Muscle layer of duodenum (tissue), 2 donors: Measurements from ENCODE around the gene INTS1.

Source experiments
- H3K27ac ChIP-seq: one replicate; pipeline ENCODE4 v1.7.0; 2013; ENCODE audit warnings: mild to moderate bottlenecking, low read length
- H3K27me3 ChIP-seq: one replicate; pipeline ENCODE4 v1.7.0; 2013; ENCODE audit warnings: low read depth, mild to moderate bottlenecking, control low read depth, low read length
- H3K36me3 ChIP-seq, 2 donors: one replicate each; pipeline ENCODE4 v1.7.0; 2013; ENCODE audit warnings: low read length in 2 of 2, control low read depth in 1 of 2, mild to moderate bottlenecking in 1 of 2; ENCODE audit not compliant: insufficient read depth in 2 of 2, control insufficient read depth in 1 of 2
- H3K4me1 ChIP-seq, 2 donors: one replicate each; pipeline ENCODE4 v1.7.0; 2013; ENCODE audit warnings: low read length in 2 of 2, mild to moderate bottlenecking in 2 of 2, control low read depth in 1 of 2, moderate library complexity in 1 of 2; ENCODE audit not compliant: insufficient read depth in 2 of 2, control insufficient read depth in 1 of 2
- H3K4me3 ChIP-seq, 2 donors: one replicate each; pipeline ENCODE4 v1.7.0; 2013; ENCODE audit warnings: low read length in 2 of 2, low read depth in 1 of 2, mild to moderate bottlenecking in 1 of 2
- H3K9me3 ChIP-seq, 2 donors: one replicate each; pipeline ENCODE4 v1.7.0; 2013; ENCODE audit warnings: low read length in 2 of 2, control low read depth in 1 of 2, mild to moderate bottlenecking in 1 of 2; ENCODE audit not compliant: control insufficient read depth in 1 of 2
- donor health status: healthy.

The INTS1 gene

DNA sequence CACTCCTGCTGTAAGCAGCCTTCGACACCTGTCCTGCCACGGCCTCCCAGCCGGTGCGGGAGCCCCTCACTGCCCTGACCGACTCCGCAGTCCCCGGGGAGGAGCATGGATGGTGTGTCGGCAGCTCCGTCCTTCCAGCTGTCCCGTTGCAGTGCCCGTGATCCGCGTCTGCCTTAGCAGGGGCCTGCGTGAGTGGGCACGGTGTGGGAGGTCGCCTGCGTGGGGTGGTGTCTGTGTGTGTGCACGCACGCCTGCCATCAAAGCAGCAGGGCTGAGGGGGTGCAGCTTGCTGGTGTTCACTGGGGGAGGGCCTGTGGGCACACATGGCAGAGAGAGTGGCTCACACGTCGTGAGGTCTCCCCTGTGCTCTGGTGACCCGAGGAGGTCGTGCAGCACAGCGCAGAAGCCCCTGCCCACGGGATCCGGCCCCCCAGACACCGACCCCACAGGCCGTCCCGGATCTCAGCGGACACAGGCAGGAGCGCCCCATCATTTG, 36.6 kb upstream of the INTS1 start:
- H3K27ac ChIP-seq, result no peak overlapping the region
- no peaks in the 10 kb centered on the region for H3K9me3 ChIP-seq
- H3K27me3 ChIP-seq, result no peaks in the 10 kb centered on the region
- H3K4me1 ChIP-seq, result peaks cover 0 to 7% of the 10 kb centered on the region in 2 donors
- H3K36me3 ChIP-seq, result peaks cover 0 to 51% of the 10 kb centered on the region in 2 donors
- H3K4me3 ChIP-seq, result no peak overlapping the region

DNA sequence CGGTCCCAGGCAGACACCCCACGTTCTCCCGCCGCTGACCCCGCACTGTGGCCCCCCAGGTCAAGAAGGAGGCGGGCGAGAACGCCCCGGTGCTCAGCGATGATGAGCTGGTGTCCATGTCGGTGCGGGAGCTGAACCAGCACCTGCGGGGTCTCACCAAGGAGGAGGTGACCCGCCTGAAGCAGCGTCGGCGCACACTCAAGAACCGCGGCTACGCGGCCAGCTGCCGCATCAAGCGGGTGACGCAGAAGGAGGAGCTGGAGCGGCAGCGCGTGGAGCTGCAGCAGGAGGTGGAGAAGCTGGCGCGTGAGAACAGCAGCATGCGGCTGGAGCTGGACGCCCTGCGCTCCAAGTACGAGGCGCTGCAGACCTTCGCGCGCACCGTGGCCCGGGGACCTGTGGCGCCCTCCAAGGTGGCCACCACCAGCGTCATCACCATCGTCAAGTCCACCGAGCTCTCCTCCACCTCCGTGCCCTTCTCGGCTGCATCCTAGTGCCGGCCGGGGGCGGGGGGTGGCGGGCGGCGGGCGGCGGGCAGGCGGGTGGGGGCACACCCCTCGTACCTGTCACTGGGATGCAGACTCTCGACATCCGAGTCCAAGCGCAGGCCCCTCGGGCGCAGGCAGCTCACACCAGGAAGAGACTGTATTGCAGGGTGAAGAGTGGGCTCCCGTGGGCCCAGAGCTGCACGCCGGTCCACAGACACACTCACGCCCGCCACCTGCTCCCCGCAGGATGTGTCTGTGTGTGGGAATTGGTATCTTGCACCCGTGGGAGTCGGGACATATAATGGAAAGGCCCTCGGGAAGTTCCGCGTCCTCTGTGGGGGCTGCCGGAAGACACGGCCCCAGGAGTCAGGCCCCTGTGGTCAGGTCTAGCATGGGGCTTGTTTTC, 35.9 kb upstream of the INTS1 start:
- Histone ChIP-seq H3K4me1 (peaks cover 0 to 7% of the 10 kb centered on the region in 2 donors), H3K27me3 (no peaks in the 10 kb centered on the region), H3K9me3 (no peaks in the 10 kb centered on the region), H3K4me3 (no peak overlapping the region), H3K27ac (no peak overlapping the region), H3K36me3 (peaks cover 0 to 51% of the 10 kb centered on the region in 2 donors)

DNA sequence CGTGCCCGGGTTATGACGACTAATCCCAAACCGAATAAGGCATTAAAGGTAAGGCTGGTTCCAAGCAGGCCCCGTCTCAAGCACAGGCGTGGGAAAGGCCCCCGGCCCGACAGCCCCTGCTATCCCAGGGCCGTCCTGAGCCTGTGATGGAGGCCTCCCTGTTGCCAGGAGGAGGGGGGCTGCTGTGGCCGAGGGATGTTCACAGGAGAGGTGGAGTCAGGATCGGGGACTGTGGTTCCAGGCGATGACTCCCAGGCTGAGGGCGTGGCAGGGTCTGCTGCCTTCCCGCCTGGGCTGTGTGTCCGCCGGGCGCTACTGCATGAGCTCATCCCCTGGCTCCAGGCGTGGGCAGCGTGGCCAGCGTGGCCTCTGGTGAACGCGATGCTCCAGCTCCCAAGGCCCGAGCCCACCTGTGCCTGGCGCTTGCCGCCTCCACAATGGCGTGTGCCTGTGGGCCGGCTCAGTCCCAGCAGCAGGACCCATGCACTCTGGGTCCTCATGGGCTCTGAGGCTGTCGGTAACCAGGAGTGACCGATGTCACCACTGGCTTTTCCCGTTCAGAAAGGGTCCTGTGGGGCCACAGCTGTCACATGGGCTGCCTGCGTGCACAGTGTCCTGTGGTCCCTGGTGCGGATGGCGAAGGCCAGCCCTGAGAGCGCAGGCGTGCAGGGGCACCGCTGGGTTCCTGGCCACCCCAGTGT, 35.1 kb upstream of the INTS1 start:
- H3K4me1 ChIP-seq, result peaks cover 0 to 8% of the 10 kb centered on the region in 2 donors

DNA sequence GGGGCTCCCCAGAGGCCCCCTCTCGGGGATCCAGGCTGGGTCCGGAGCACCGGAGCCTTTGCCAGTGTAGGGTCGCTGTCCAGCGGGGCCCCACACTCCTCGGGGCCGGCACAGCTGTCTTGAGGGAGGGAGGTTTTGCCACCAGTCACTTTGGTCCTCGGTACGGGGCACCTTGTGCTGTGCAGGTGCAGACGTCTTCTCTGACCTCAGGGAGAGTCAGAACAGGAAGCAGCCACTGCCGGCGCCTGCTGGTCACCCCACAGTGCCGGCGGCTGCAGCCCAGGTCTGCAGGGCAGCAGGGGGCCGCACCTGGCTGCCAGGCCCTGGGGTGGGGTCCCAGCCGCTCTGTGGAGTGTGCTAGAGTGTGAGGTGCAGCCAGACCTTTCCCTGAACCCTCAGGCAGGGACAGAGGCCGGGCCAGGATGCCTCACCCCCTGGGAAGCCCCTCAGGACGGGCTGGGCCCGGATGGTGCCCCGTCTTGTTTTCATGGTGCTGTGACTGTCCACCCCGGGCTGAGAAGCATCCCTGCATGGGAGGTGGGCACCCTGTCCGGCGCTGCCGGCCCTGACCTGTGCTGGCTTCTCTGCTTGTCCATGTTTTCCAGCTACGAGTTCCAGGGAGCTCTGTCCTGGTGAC, 34.5 kb upstream of the INTS1 start:
- no peak overlapping the region for H3K27ac ChIP-seq
- H3K9me3 ChIP-seq, result no peaks in the 10 kb centered on the region
- H3K4me1 ChIP-seq, result peaks cover under 1 to 15% of the 10 kb centered on the region in 2 donors
- H3K27me3 ChIP-seq, result no peaks in the 10 kb centered on the region
- peak overlapping the region in 1 of 2 donors; percentile 68 for H3K4me3 ChIP-seq
- H3K36me3 ChIP-seq, result peaks cover 0 to 43% of the 10 kb centered on the region in 2 donors

More for the DNA sequence above, 35.1 kb upstream of the INTS1 start:
- H3K4me3 ChIP-seq, result no peak overlapping the region
- peaks cover 0 to 49% of the 10 kb centered on the region in 2 donors for H3K36me3 ChIP-seq
- H3K9me3 ChIP-seq, result no peaks in the 10 kb centered on the region
- no peaks in the 10 kb centered on the region for H3K27me3 ChIP-seq
- no peak overlapping the region for H3K27ac ChIP-seq

DNA sequence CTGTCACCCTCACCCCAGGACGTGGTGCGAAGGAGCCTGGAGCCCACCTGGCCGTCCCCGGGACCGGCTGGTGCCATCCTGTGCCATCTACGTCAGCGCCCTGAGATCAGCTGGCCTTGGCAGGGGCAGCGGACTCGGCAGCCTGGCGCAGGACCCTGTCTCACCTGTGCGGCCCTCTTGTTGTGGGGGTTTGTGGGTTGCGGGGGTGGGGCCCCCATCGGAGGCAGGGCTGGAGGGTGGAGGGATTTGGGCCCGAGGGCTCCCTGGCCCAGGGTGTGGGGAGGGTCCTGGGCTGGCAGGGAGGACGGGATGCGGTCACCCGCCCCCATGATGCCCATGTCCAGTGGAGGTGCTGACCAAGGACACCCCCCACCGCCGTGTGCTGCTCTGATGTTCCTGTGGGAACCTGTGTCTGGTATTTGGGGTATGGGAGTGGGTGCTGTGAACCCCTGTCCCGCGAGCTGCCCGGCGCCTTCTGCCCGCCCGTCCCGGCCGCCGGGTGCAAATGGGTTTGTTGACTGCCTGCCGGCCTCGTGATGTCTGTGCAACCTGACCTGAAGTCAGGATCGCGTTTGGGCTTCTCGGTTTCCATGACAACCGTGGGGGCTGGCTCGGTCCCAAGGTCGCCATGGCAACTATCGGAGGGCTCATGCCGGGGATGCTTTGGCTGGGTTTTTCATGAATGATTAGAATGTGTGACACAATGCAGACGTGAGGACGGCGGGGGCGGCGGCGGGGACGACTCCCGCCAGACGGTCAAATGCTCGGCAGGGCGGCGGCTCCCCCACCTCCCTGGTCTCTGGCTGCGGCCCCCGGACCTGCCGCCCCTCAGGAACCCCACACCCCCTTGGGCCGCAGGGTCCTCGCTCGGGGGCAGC, 33.6 kb upstream of the INTS1 start:
- peaks cover 9 to 21% of the 10 kb centered on the region in 2 donors for H3K4me1 ChIP-seq
- H3K27ac ChIP-seq, result peak overlapping the region; percentile 83
- no peaks in the 10 kb centered on the region for H3K27me3 ChIP-seq
- H3K4me3 ChIP-seq, result peak overlapping the region; percentile 46 to 68
- H3K36me3 ChIP-seq, result peaks cover 0 to 35% of the 10 kb centered on the region in 2 donors
- no peaks in the 10 kb centered on the region for H3K9me3 ChIP-seq

DNA sequence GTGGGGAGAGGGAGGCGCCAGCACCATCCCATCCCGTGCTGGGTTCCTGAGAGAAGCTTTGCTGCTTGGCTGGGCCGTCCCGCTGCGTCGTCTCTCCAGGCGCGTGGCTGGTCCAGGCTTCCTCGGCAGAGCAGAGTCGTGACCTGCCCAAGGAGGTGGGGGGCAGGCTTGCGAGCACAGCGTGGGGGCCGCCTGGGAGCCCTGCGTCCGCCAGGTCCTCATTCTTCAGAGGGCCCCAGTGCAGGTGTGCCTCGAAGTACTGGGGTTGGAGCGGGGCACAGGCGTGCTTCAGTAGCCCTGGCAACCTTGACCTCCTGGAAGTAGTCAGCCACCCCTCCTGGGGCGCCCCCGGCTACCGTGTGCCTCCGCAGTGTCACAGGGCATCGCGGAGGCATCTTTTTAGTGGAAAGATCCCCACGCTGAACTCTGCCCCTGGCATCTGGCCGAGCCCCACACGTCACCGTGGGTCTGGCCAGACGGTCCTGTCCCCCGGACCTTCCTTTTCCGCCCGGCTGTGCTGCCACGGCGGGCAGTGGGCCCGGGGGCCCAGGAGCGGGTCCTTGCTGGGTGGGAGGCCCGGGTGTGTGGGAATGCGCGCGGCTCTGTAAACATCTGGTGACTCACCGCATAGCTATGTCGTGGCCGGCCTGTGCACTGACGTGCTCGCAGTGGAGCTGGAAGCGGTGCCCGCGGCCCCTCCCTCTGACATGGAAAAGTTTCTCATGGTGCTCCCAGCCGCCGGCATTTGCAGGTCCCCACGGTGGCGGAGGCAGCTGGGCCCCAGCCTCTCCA, 32.8 kb upstream of the INTS1 start:
- Histone ChIP-seq H3K27me3 (no peaks in the 10 kb centered on the region), H3K27ac (peak overlapping the region; percentile 83), H3K9me3 (no peaks in the 10 kb centered on the region), H3K36me3 (peaks cover 0 to 33% of the 10 kb centered on the region in 2 donors), H3K4me3 (peak overlapping the region; percentile 46 to 68), H3K4me1 (peaks cover 9 to 23% of the 10 kb centered on the region in 2 donors)

DNA sequence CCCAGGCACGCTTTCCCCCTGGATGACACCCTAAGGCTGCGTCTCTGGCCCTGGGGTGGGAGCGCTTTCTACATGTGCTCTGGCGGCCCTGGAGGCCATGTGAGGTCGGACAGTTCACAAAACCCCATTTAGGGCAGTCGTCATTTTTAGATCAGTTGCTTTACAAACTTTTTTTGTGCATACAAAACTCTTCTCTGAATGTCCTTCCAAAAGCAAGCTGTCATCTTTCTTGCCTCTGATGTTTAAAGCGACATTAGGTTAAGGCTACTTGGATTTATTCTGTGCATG, 32.2 kb upstream of the INTS1 start:
- peak overlapping the region in 1 of 2 donors; percentile 68 for H3K4me3 ChIP-seq
- no peaks in the 10 kb centered on the region for H3K9me3 ChIP-seq
- no peaks in the 10 kb centered on the region for H3K27me3 ChIP-seq
- peaks cover 0 to 27% of the 10 kb centered on the region in 2 donors for H3K36me3 ChIP-seq
- H3K4me1 ChIP-seq, result peaks cover 9 to 26% of the 10 kb centered on the region in 2 donors
- H3K27ac ChIP-seq, result peak overlapping the region; percentile 83

DNA sequence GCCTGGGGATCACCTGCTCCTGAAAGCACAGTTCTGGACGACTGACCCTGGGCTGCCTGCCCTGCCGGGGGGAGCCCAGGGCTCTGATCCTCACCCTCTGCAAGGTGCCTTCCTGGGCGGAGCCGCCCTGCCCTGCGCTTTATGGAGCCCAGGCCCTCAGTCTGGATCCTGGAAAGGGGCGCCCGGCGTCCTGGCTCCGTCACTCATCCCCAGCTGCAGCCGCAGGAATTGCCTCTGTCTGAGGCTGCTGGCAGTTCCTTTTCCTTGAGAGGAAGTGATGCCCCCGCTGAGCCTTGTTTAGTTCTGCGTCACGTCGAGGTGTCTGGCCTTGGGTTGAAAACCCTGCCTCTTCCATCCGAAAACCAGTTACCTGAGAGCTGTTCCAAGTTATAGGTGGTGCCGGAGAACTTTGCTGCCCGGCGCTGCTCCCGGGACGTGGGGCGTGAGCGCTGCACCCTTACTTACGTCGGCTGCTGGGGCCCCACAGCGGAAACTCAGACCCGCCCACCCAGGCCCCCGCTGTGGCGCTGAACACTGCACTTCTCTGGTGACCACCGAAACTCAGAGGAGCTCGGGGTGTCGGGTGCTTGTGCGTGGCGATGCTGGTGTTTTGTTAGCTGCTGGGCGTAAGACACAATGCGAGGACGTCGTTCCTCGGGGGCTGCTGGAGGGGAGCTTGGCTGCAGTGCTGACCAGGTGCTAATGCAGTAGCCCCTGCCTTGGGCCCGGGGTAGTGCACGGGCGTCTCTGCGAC, 31.7 kb upstream of the INTS1 start:
- Histone ChIP-seq H3K27ac (peak overlapping the region; percentile 83), H3K4me3 (peak overlapping the region in 1 of 2 donors; percentile 68)

DNA sequence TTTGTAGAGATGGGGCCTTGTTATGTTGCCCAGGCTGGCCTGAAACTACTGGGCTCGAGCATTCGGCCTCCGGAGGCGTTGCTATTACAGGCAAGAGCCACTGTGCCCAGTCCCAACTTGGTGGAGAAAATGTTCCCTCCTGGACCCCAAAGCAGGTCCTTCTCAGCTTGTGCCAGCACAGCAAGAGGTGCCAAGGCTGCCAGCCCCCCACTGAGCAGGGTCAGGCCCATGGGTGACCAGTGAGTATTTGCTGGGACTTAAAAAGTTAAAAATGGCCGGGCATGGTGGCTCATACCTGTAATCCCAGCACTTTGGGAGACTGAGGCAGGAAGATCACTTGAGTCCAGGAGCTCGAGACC, 30.9 kb upstream of the INTS1 start:
- Histone ChIP-seq H3K4me1 (peaks cover 9 to 28% of the 10 kb centered on the region in 2 donors), H3K27ac (no peak overlapping the region)

More for the DNA sequence above, 31.7 kb upstream of the INTS1 start:
- H3K4me1 ChIP-seq, result peaks cover 9 to 26% of the 10 kb centered on the region in 2 donors
- H3K27me3 ChIP-seq, result no peaks in the 10 kb centered on the region
- H3K36me3 ChIP-seq, result peaks cover 0 to 22% of the 10 kb centered on the region in 2 donors
- H3K9me3 ChIP-seq, result no peaks in the 10 kb centered on the region

More for the DNA sequence above, 30.9 kb upstream of the INTS1 start:
- H3K9me3 ChIP-seq, result no peaks in the 10 kb centered on the region
- H3K4me3 ChIP-seq, result no peak overlapping the region
- H3K36me3 ChIP-seq, result peaks cover 0 to 15% of the 10 kb centered on the region in 2 donors
- H3K27me3 ChIP-seq, result no peaks in the 10 kb centered on the region
